ENCODE measurements around the gene ANOS1. TPM values are rescaled to one million over a fixed set of nuclear protein-coding genes. Genes with fewer than 3 reads are reported as not detected.

Gene ANOS1
- total RNA-seq, 4 donors from 2014 or later = 1.3 to 5.7 (median 3.5) TPM

DNA sequence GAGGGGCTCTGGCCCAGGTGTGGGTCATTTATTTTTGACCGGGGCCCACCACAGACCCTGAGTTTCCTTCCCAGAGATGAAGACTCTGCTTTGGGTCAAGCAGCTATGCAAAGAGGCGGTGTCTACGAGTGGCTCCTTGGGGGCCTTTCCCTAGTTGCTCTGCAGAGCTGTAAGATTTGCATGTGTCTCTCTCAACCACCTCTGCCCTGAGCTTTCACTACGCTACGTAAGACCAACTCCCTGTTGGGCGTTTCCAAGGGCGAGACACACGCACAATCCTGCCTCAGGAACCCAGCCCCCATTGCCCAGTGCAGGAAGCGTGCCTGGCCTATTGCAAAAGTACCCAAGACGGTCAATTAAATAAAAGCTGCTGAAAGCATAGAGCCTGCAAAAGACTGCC, 10.0 kb upstream of the ANOS1 start:
- TF ChIP-seq POLR2A (IDR thresholded peaks at IDR 0.05) = no peak
- H3K4me3 ChIP-seq = no peak overlapping the region
- no peak for ATAC-seq
- H3K9me3 ChIP-seq = no peaks in the 10 kb centered on the region
- H3K27ac ChIP-seq = no peak overlapping the region
- H3K27me3 ChIP-seq = no peaks in the 10 kb centered on the region
- no peaks in the 10 kb centered on the region for H3K4me1 ChIP-seq
- no CpG with 5 or more reads among the region's 10 CpGs for WGBS, 2 donors (ENCODE audit: low coverage in 1 of 2)
- no peaks in the 10 kb centered on the region for H3K36me3 ChIP-seq

DNA sequence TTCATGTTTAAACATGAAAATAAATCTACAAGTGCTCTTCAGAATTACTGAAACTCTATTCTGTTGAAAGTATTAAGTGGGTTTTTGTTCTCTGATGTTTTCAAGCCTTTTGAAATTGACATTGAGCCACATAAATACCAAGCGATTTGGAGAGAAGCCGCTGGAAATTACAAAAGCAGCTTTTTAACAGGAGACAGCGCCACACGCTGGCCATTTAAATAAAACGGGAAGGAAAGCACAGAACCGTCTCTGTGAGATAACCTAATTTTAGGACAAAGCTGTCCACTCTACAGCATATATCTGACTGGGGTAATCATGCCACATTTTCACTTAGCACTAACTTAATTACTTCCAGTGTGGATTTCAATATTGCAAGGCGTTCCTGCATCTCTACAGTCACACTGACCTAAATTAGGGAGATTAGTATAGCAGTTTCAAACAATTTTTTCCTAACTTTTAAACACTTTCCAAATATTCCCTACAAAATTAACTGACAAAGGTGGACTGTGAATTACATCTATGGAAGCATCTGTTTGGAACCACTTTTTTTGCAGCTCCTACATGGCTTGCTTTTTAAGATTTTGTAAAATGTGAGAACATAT, 6.8 kb upstream of the ANOS1 start:
- TF ChIP-seq, protein P1, sequence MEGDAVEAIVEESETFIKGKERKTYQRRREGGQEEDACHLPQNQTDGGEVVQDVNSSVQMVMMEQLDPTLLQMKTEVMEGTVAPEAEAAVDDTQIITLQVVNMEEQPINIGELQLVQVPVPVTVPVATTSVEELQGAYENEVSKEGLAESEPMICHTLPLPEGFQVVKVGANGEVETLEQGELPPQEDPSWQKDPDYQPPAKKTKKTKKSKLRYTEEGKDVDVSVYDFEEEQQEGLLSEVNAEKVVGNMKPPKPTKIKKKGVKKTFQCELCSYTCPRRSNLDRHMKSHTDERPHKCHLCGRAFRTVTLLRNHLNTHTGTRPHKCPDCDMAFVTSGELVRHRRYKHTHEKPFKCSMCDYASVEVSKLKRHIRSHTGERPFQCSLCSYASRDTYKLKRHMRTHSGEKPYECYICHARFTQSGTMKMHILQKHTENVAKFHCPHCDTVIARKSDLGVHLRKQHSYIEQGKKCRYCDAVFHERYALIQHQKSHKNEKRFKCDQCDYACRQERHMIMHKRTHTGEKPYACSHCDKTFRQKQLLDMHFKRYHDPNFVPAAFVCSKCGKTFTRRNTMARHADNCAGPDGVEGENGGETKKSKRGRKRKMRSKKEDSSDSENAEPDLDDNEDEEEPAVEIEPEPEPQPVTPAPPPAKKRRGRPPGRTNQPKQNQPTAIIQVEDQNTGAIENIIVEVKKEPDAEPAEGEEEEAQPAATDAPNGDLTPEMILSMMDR (IDR thresholded peaks at IDR 0.05) = peak; percentile 16 to 67 (median 57)
- no peak for TF ChIP-seq POLR2A (IDR thresholded peaks at IDR 0.05)
- TF ChIP-seq EP300 (IDR thresholded peaks at IDR 0.05) = no peak
- no peak for TF ChIP-seq POLR2AphosphoS5 (IDR thresholded peaks at IDR 0.05)
- no peaks in the 10 kb centered on the region for H3K4me1 ChIP-seq
- no peaks in the 10 kb centered on the region for H3K36me3 ChIP-seq
- no peak for ATAC-seq
- WGBS, 2 donors (ENCODE audit: low coverage in 1 of 2) = 0 to 4% methylated on average over 7 of the region's 7 CpGs
- H3K27ac ChIP-seq = no peak overlapping the region
- H3K27me3 ChIP-seq = no peaks in the 10 kb centered on the region
- H3K9me3 ChIP-seq = no peaks in the 10 kb centered on the region
- no peak overlapping the region for H3K4me3 ChIP-seq

DNA sequence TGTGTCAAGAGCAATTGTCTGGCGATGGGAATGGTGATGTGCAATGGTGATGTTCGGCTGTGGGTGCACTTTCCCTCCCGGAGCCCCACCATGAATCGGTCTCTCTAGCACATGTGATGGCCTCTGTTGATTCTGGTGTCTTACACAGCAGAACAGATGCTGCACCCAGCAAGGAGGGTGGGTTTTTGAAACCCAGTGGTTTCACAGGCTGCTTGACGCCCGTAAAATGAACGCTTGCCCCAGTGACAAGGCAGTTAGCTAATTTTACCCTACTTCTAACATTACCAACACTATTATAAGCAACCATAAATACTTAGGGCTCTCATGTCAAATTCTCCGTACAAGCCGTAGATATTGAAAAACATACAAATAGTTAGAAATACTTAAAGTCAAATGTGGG, 5.9 kb upstream of the ANOS1 start:
- Histone ChIP-seq H3K9me3 (no peaks in the 10 kb centered on the region), H3K4me1 (no peaks in the 10 kb centered on the region), H3K4me3 (no peak overlapping the region), H3K36me3 (no peaks in the 10 kb centered on the region), H3K27me3 (no peaks in the 10 kb centered on the region), H3K27ac (no peak overlapping the region)
- TF ChIP-seq POLR2AphosphoS5 (IDR thresholded peaks at IDR 0.05) = no peak
- no peak for TF ChIP-seq EP300 (IDR thresholded peaks at IDR 0.05)
- TF ChIP-seq POLR2A (IDR thresholded peaks at IDR 0.05) = no peak
- TF ChIP-seq, protein P1 (IDR thresholded peaks at IDR 0.05) = no peak
- 82 to 84% methylated on average over 2 to 4 of the region's 9 CpGs for WGBS, 2 donors (ENCODE audit: low coverage in 1 of 2)
- no peak for ATAC-seq

DNA sequence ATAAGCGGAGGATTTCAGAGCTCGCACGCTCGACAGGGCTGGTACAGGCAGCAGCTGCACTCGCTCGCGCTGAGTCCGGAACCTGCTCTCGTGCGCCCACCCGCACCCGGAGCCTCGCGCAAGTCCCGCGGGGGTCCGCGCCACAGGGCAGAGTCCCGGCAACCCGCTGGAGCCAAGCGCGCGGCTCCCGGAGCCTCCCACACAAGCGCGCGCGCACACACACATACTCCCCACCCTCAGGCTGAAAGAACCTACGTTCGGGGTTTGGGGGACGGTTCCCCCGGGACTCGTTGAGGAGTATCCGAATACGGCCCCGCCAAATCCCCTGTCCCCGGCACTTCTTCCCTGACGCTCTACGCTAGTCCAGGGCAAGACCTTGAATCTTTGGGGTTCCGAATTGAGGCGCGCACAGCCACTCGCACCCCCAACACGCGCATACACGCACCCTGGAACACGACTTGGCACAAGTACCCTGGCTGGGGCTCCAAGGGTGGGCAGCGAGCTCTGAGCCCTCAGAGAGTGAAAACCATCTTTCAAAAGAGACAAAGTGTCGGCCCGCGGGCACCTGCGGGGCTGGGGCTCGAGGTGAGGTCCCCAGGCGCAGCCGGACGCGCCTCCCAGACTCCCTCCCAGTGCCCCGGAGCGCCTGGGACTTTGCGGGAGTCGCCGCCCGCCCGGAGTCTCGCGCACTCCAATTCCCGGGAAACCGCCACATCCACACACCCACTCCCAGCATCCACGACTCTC, 952 bp downstream of the ANOS1 start:
- TF ChIP-seq POLR2A (IDR thresholded peaks at IDR 0.05) = no peak
- no peak for TF ChIP-seq EP300 (IDR thresholded peaks at IDR 0.05)
- TF ChIP-seq, protein P1 (IDR thresholded peaks at IDR 0.05) = no peak
- TF ChIP-seq POLR2AphosphoS5 (IDR thresholded peaks at IDR 0.05) = no peak
- Histone ChIP-seq H3K4me1 (peaks cover 0 to 21% (median 0%) of the 10 kb centered on the region in 3 donors), H3K27me3 (no peaks in the 10 kb centered on the region), H3K36me3 (no peaks in the 10 kb centered on the region), H3K4me3 (peak overlapping the region; percentile 44 to 60), H3K27ac (peak overlapping the region in 1 of 4 donors; percentile 60), H3K9me3 (no peaks in the 10 kb centered on the region)
- no CpG with 5 or more reads among the region's 69 CpGs for WGBS, 2 donors (ENCODE audit: low coverage in 1 of 2)
- ATAC-seq = no peak

DNA sequence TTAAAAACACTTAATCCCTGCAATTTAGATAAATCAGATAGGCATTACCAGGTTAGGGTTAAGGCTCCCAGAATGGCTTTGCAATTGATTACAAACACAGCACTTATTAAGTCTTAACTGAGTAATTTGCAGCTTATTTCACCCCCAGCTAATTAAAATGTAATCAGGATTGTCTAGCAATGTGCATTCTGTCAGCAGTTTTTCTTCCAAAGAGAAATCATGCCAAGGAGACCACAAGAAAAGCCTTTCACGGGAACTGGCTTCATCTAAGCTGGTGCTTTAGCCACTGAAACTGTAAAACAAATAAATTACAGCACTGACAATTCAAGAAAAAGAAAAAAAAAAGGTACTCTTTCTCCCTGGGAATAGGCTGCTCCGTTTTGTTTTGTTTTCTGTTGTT, 2.1 kb downstream of the ANOS1 start:
- H3K27ac ChIP-seq = no peak overlapping the region
- peaks cover 0 to 21% (median 0%) of the 10 kb centered on the region in 3 donors for H3K4me1 ChIP-seq
- TF ChIP-seq POLR2A (IDR thresholded peaks at IDR 0.05) (no peak), EP300 (IDR thresholded peaks at IDR 0.05) (no peak), POLR2AphosphoS5 (IDR thresholded peaks at IDR 0.05) (no peak)
- TF ChIP-seq, protein P1 (IDR thresholded peaks at IDR 0.05) = no peak
- H3K9me3 ChIP-seq = no peaks in the 10 kb centered on the region
- no peaks in the 10 kb centered on the region for H3K36me3 ChIP-seq
- no peaks in the 10 kb centered on the region for H3K27me3 ChIP-seq
- peak overlapping the region in 1 of 2 donors; percentile 60 for H3K4me3 ChIP-seq
- no peak for ATAC-seq
- 26% methylated on average over 2 of the region's 2 CpGs; no CpG with 5 or more reads in 1 of the 2 donors for WGBS, 2 donors (ENCODE audit: low coverage in 1 of 2)
